Spleen (tissue), 7 donors: ENCODE measurements around the gene PPP3CA.

ENCODE experiments used
- POLR2A ChIP-seq, 3 donors: fragments of 450-650 bp; IDR thresholded peaks; one replicate each; pipeline ENCODE4 v1.5.1; 2017; ENCODE audit warnings: antibody characterized with exemption in 3 of 3, mild to moderate bottlenecking in 1 of 3
- POLR2AphosphoS5 ChIP-seq, 3 donors: sonication (generic); formaldehyde crosslinking; IDR thresholded peaks; one replicate each; pipeline ENCODE4 v1.5.1; 2017; ENCODE audit warnings: antibody characterized with exemption in 3 of 3
- TF ChIP-seq, protein P1 (sequence below), 11 experiments: fragments of 200-600 bp in 7 of 11; fragments of 450-650 bp in 4 of 11; sonication (generic) in 4 of 11; IDR thresholded peaks in 8 of 11; conservative IDR thresholded peaks in 3 of 11; 1 replicate in 7 of 11; 2 replicates in 4 of 11; pipeline versions ENCODE4 v1.4.0 to v1.8.0; 2016 to 2021; ENCODE audit warnings: antibody characterized with exemption in 11 of 11, inconsistent platforms in 4 of 11, mild to moderate bottlenecking in 1 of 11
- donor health status: DM: no; HTN: no; CAD: no; lungs with moderate emphysema.
- donor health status: DM: no; HTN: no; CAD: no.
- donor health status: DM: no; HTN: no; CAD: no.

DNA sequence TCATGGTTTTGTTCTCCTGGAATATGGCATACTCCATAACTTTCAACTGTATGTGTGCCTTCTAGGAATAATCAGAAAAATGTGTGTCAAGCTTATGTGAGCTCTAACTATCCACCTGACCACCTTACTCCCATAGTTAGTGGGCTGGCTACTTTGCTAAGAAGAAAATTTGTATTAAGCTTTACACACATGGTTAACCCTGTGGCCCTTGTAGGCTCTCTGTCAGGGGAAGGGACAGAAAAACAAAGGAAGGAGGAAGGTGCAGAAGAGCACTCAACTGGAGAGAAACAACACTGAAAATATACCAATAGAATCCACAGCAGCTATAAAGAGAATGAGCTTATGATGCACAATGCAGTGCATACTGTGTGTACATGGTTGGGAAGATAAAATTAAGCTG, 84.6 kb downstream of the PPP3CA start:
- TF ChIP-seq POLR2AphosphoS5 (IDR thresholded peaks at IDR 0.05) (no peak), POLR2A (IDR thresholded peaks at IDR 0.05) (no peak)
- TF ChIP-seq, protein P1, sequence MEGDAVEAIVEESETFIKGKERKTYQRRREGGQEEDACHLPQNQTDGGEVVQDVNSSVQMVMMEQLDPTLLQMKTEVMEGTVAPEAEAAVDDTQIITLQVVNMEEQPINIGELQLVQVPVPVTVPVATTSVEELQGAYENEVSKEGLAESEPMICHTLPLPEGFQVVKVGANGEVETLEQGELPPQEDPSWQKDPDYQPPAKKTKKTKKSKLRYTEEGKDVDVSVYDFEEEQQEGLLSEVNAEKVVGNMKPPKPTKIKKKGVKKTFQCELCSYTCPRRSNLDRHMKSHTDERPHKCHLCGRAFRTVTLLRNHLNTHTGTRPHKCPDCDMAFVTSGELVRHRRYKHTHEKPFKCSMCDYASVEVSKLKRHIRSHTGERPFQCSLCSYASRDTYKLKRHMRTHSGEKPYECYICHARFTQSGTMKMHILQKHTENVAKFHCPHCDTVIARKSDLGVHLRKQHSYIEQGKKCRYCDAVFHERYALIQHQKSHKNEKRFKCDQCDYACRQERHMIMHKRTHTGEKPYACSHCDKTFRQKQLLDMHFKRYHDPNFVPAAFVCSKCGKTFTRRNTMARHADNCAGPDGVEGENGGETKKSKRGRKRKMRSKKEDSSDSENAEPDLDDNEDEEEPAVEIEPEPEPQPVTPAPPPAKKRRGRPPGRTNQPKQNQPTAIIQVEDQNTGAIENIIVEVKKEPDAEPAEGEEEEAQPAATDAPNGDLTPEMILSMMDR (IDR thresholded peaks at IDR 0.05 in 8 of 11, conservative IDR thresholded peaks at IDR 0.05 in 3 of 11) = no peak
